Femur (tissue), 1 donor: Measurements from ENCODE around the gene ERGIC2.
"Not testable (repeated sequence)": the region's sequence is repeated elsewhere in the genome, so short reads cannot be mapped to it uniquely, and the experiment has no call there.

Experiments
- DNase-seq: peaks from one replicate; pipeline ENCODE4 v3.0.0-alpha.2; 2017

Gene ERGIC2

GRCh38 chr12:29380536-29381523 is at the start of gene ERGIC2:
TSS of gene ERGIC2 (minus strand) at chr12:29381172. CDS start at chr12:29371633, 9,539 bp downstream.
- peak; percentile 96 for DNase-seq

GRCh38 chr12:29430716-29431044 is 49.7 kb upstream of the ERGIC2 start:
- no peak for DNase-seq

GRCh38 chr12:29429999-29430715 is 49.2 kb upstream of the ERGIC2 start:
- no peak for DNase-seq

- no peak for DNase-seq
Observed at GRCh38 chr12:29428633-29429032, 47.7 kb upstream of the ERGIC2 start.

GRCh38 chr12:29427964-29428363 is 47.0 kb upstream of the ERGIC2 start:
- DNase-seq = no peak

- no peak for DNase-seq
Observed at GRCh38 chr12:29426498-29426897, 45.5 kb upstream of the ERGIC2 start.

- DNase-seq = no peak
Observed at GRCh38 chr12:29425722-29426121, 44.8 kb upstream of the ERGIC2 start.

GRCh38 chr12:29416748-29417147 is 35.8 kb upstream of the ERGIC2 start:
- no peak for DNase-seq

- no peak for DNase-seq
Observed at GRCh38 chr12:29415111-29415510, 34.1 kb upstream of the ERGIC2 start.

GRCh38 chr12:29414368-29414767 is 33.4 kb upstream of the ERGIC2 start:
- DNase-seq = no peak

- no peak for DNase-seq
Observed at GRCh38 chr12:29405561-29405960, 24.6 kb upstream of the ERGIC2 start.

- no peak for DNase-seq
Observed at GRCh38 chr12:29403991-29404390, 23.0 kb upstream of the ERGIC2 start.

GRCh38 chr12:29402437-29402836 is 21.5 kb upstream of the ERGIC2 start:
- DNase-seq = no peak

- DNase-seq = no peak
Observed at GRCh38 chr12:29398495-29398894, 17.5 kb upstream of the ERGIC2 start.

GRCh38 chr12:29396774-29397173 is 15.8 kb upstream of the ERGIC2 start:
- DNase-seq = no peak

GRCh38 chr12:29395356-29395755 is 14.4 kb upstream of the ERGIC2 start:
- no peak for DNase-seq

GRCh38 chr12:29390419-29390818 is 9.4 kb upstream of the ERGIC2 start:
- not testable (repeated sequence) for DNase-seq

- DNase-seq = no peak
Observed at GRCh38 chr12:29389295-29389919, 8.4 kb upstream of the ERGIC2 start.

- not testable (repeated sequence) for DNase-seq
Observed at GRCh38 chr12:29386084-29386680, 5.2 kb upstream of the ERGIC2 start.

- DNase-seq = not testable (repeated sequence)
Observed at GRCh38 chr12:29385194-29385593, 4.2 kb upstream of the ERGIC2 start.

- no peak for DNase-seq
Observed at GRCh38 chr12:29382251-29382650, 1.3 kb upstream of the ERGIC2 start.

- DNase-seq = no peak
Observed at GRCh38 chr12:29376118-29376517, 4.9 kb downstream of the ERGIC2 start.

GRCh38 chr12:29374913-29375312 is 6.1 kb downstream of the ERGIC2 start:
- DNase-seq = no peak
